ENCODE measurements around the gene KANSL1. TPM values are rescaled to one million over a fixed set of nuclear protein-coding genes. Genes with fewer than 3 reads are reported as not detected.

KANSL1 gene
- total RNA-seq, 1 experiment from 2014 or later, result 55.5 TPM

GRCh38 chr17:46080118-46081017, 112.9 kb downstream of the KANSL1 start:
- no peaks in the 10 kb centered on the region for H3K9me3 ChIP-seq (ENCODE audit: control insufficient read depth, insufficient read depth, low read depth, low read length)
- no peaks in the 10 kb centered on the region for H3K27me3 ChIP-seq (ENCODE audit: control insufficient read depth, insufficient read depth, low read length)
- no peak for TF ChIP-seq REST (IDR thresholded peaks at IDR 0.05; ENCODE audit: insufficient read depth in 1 of 2, low read depth in 2 of 2, low read length in 1 of 2)
- TF ChIP-seq CTCF (IDR thresholded peaks at IDR 0.05), result no peak
- TF ChIP-seq SIN3A (IDR thresholded peaks at IDR 0.05; ENCODE audit: borderline replicate concordance, insufficient read depth, low read depth, low read length), result no peak
- no peak for TF ChIP-seq TCF7L2 (IDR thresholded peaks at IDR 0.05; ENCODE audit: low read depth, low read length)
- BruUV-seq (replicated peaks), result no TSS peak
- H3K27ac ChIP-seq (ENCODE audit: low read length), result no peak overlapping the region
- CTCF ChIA-PET, result no interaction called here
- ATAC-seq (no peak), DNase-seq (ENCODE audit: low read depth, low spot score) (no peak)
- in situ Hi-C loops (cut with HindIII; ENCODE audit: low pct_unique_long_range_greater_than_20kb, low sequenced_read_pairs), result no loop called here
- no peak overlapping the region for H3K4me3 ChIP-seq (ENCODE audit: low read depth in 2 of 2, low read length in 2 of 2)
- H3K36me3 ChIP-seq (ENCODE audit: control insufficient read depth, insufficient read depth, low read length), result peaks cover 2% of the 10 kb centered on the region; the same call in 1 of the 2 replicates
- H3K4me1 ChIP-seq (ENCODE audit: control insufficient read depth, insufficient read depth, low read length), result no peaks in the 10 kb centered on the region
- POLR2A ChIA-PET, result interaction anchor here (0.7 kb wide), 1 partner anchor 17 kb away, joined by 9 read pairs; no protein-coding TSS in a partner anchor
- intact Hi-C loops (cut with micrococcal nuclease; ENCODE audit: unreplicated experiment), result no loop called here

- ChIA-PET POLR2A (no interaction called here), CTCF (no interaction called here)
- DNase-seq (ENCODE audit: low read depth, low spot score) (no peak), ATAC-seq (no peak)
- Histone ChIP-seq H3K36me3 (ENCODE audit: control insufficient read depth, insufficient read depth, low read length) (peaks cover 2% of the 10 kb centered on the region; the same call in 1 of the 2 replicates), H3K4me3 (ENCODE audit: low read depth in 2 of 2, low read length in 2 of 2) (no peak overlapping the region), H3K4me1 (ENCODE audit: control insufficient read depth, insufficient read depth, low read length) (no peaks in the 10 kb centered on the region), H3K27me3 (ENCODE audit: control insufficient read depth, insufficient read depth, low read length) (no peaks in the 10 kb centered on the region), H3K27ac (ENCODE audit: low read length) (no peak overlapping the region), H3K9me3 (ENCODE audit: control insufficient read depth, insufficient read depth, low read depth, low read length) (no peaks in the 10 kb centered on the region)
- intact Hi-C loops (cut with micrococcal nuclease; ENCODE audit: unreplicated experiment) (no loop called here), in situ Hi-C loops (cut with HindIII; ENCODE audit: low pct_unique_long_range_greater_than_20kb, low sequenced_read_pairs) (no loop called here)
- BruUV-seq (replicated peaks), result no TSS peak
- no peak for TF ChIP-seq SIN3A (IDR thresholded peaks at IDR 0.05; ENCODE audit: borderline replicate concordance, insufficient read depth, low read depth, low read length)
- TF ChIP-seq REST (IDR thresholded peaks at IDR 0.05; ENCODE audit: insufficient read depth in 1 of 2, low read depth in 2 of 2, low read length in 1 of 2), result no peak
- no peak for TF ChIP-seq CTCF (IDR thresholded peaks at IDR 0.05)
- no peak for TF ChIP-seq POLR2AphosphoS5 (IDR thresholded peaks at IDR 0.05; ENCODE audit: low read depth, low read length)
- no peak for TF ChIP-seq TCF7L2 (IDR thresholded peaks at IDR 0.05; ENCODE audit: low read depth, low read length)
Observed at GRCh38 chr17:46078675-46079074, 114.6 kb downstream of the KANSL1 start.
